Stomach (tissue), 4 donors: Measurements from ENCODE around the gene LASP1NB.

Experiments
- CTCF ChIP-seq, 7 experiments: fragments of 450-650 bp in 4 of 7; fragments of 200-600 bp in 3 of 7; sonication (generic) in 3 of 7; IDR thresholded peaks; one replicate each; pipeline ENCODE4 v1.5.1; 2016 to 2019; ENCODE audit warnings: antibody characterized with exemption in 7 of 7, control low read depth in 2 of 7, mild to moderate bottlenecking in 1 of 7
- POLR2A ChIP-seq, 4 donors: fragments of 450-650 bp; IDR thresholded peaks; one replicate each; pipeline ENCODE4 v1.6.1; 2016; ENCODE audit warnings: antibody characterized with exemption in 4 of 4, control low read depth in 2 of 4, mild to moderate bottlenecking in 1 of 4, moderate library complexity in 1 of 4

GRCh38 chr17:38899421-38899820, 26.0 kb upstream of the LASP1NB start:
- TF ChIP-seq CTCF (IDR thresholded peaks at IDR 0.05) (no peak), POLR2A (IDR thresholded peaks at IDR 0.05) (no peak)
